Activated naive CD4-positive, alpha-beta T cell treated with anti-CD3 and anti-CD28 coated beads, Interleukin-2, amount 50 U/mL, for 72 hours (primary cell): ENCODE measurements around the gene TMEM182. TPM values are rescaled to one million over a fixed set of nuclear protein-coding genes. Genes with fewer than 3 reads are reported as not detected.

Experiments used
- total RNA-seq, 2 donors: library from RNA; stranded (reverse); gene quantifications; one replicate each; pipeline ENCODE4 v1.2.3, GENCODE V29; 2022

TMEM182 gene
- total RNA-seq, 2 donors from 2014 or later: 5.8 to 7.4 TPM

Other genes starting within 250 kb of the TMEM182 start
- under 1 TPM in 1 of 2 donors, not detected in 1; 0.25 TPM for gene SLC9A2, start 142.5 kb upstream of the TMEM182 start, total RNA-seq